H9 (cell line): ENCODE measurements around the gene HDAC5. TPM values are rescaled to one million over a fixed set of nuclear protein-coding genes. Genes with fewer than 3 reads are reported as not detected.
A peak's percentile ranks its signal among the peaks of the same experiment; 100 is the strongest.

ENCODE experiments used
- DNase-seq: peaks from one replicate; pipeline ENCODE4 v3.0.0-alpha.2; 2017
- H2AFZ ChIP-seq: one replicate; pipeline ENCODE4 v1.6.1; 2013; ENCODE audit warnings: mild to moderate bottlenecking, low read length, control low read depth, moderate library complexity
- H2AK5ac ChIP-seq: 2 replicates; pipeline ENCODE4 v1.6.1; 2013; ENCODE audit warnings: low read length, control low read depth, mixed read lengths; ENCODE audit not compliant: insufficient read length
- H2BK120ac ChIP-seq: one replicate; pipeline ENCODE4 v1.6.1; 2013; ENCODE audit warnings: low read depth, mild to moderate bottlenecking, low read length, control low read depth, inconsistent platforms; ENCODE audit not compliant: poor library complexity, severe bottlenecking
- H2BK12ac ChIP-seq: 2 replicates; pipeline ENCODE4 v1.6.1; 2013; ENCODE audit warnings: low read length, control low read depth, mixed read lengths, low read depth; ENCODE audit not compliant: insufficient read length
- H2BK15ac ChIP-seq: 2 replicates; pipeline ENCODE4 v1.6.1; 2013; ENCODE audit warnings: low read depth, low read length, control low read depth
- H2BK20ac ChIP-seq: one replicate; pipeline ENCODE4 v1.6.1; 2013; ENCODE audit warnings: low read depth, mild to moderate bottlenecking, low read length, control low read depth, inconsistent platforms; ENCODE audit not compliant: poor library complexity, severe bottlenecking
- H2BK5ac ChIP-seq: 2 replicates; pipeline ENCODE4 v1.6.1; 2013; ENCODE audit warnings: low read length, control low read depth, mixed read lengths; ENCODE audit not compliant: insufficient read length
- H3K14ac ChIP-seq: 2 replicates; pipeline ENCODE4 v1.6.1; 2013; ENCODE audit warnings: low read length, control low read depth; ENCODE audit not compliant: insufficient read depth
- H3K18ac ChIP-seq: 2 replicates; pipeline ENCODE4 v1.6.1; 2013; ENCODE audit warnings: low read depth, mild to moderate bottlenecking, mixed read lengths, low read length, control low read depth; ENCODE audit not compliant: insufficient read length
- H3K23ac ChIP-seq: 2 replicates; pipeline ENCODE4 v1.6.1; 2013; ENCODE audit warnings: low read length, control low read depth, mixed read lengths, low read depth; ENCODE audit not compliant: insufficient read length
- H3K23me2 ChIP-seq: 2 replicates; pipeline ENCODE4 v1.6.1; 2013; ENCODE audit warnings: low read depth, mild to moderate bottlenecking, mixed read lengths, low read length, control low read depth; ENCODE audit not compliant: insufficient read length, poor library complexity, severe bottlenecking
- H3K27ac ChIP-seq: 2 replicates; pipeline ENCODE4 v1.5.1; 2013; ENCODE audit warnings: low read length, control low read depth, mixed read lengths, low read depth; ENCODE audit not compliant: insufficient read length
- H3K27me3 ChIP-seq: 2 replicates; pipeline ENCODE4 v1.6.1; 2013; ENCODE audit warnings: low read length, control low read depth, inconsistent platforms; ENCODE audit not compliant: insufficient read depth
- H3K4ac ChIP-seq: 2 replicates; pipeline ENCODE4 v1.6.1; 2013; ENCODE audit warnings: low read depth, mild to moderate bottlenecking, control low read depth, inconsistent platforms, low read length, moderate library complexity
- H3K4me1 ChIP-seq: 2 replicates; pipeline ENCODE4 v1.6.1; 2013; ENCODE audit warnings: low read length, control low read depth, inconsistent platforms; ENCODE audit not compliant: insufficient read depth
- H3K4me2 ChIP-seq: 2 replicates; pipeline ENCODE4 v1.6.1; 2013; ENCODE audit warnings: low read length, control low read depth, mixed read lengths; ENCODE audit not compliant: insufficient read length, insufficient read depth
- H3K56ac ChIP-seq: 2 replicates; pipeline ENCODE4 v1.6.1; 2013; ENCODE audit warnings: low read depth, mild to moderate bottlenecking, mixed read lengths, low read length, control low read depth; ENCODE audit not compliant: insufficient read length
- H3K79me1 ChIP-seq: 2 replicates; pipeline ENCODE4 v1.6.1; 2013; ENCODE audit warnings: low read depth, mild to moderate bottlenecking, moderate library complexity, low read length, control low read depth, inconsistent platforms; ENCODE audit not compliant: insufficient read depth, poor library complexity, severe bottlenecking
- H3K79me2 ChIP-seq: 2 replicates; pipeline ENCODE4 v1.6.1; 2013; ENCODE audit warnings: low read length, control low read depth, inconsistent platforms; ENCODE audit not compliant: insufficient read depth
- H3K9ac ChIP-seq: 2 replicates; pipeline ENCODE4 v1.6.1; 2013; ENCODE audit warnings: low read length, control low read depth, mixed read lengths; ENCODE audit not compliant: insufficient read length; ENCODE audit errors: extremely low read depth
- H3K9me3 ChIP-seq: one replicate; pipeline ENCODE4 v1.6.1; 2013; ENCODE audit warnings: low read depth, low read length, inconsistent platforms; ENCODE audit not compliant: control insufficient read depth
- H3T11ph ChIP-seq: one replicate; pipeline ENCODE4 v1.6.1; 2013; ENCODE audit warnings: mild to moderate bottlenecking, low read length, control low read depth, inconsistent platforms
- H4K20me1 ChIP-seq: one replicate; pipeline ENCODE4 v1.6.1; 2013; ENCODE audit not compliant: control insufficient read depth, insufficient read length, insufficient read depth
- H4K5ac ChIP-seq: 2 replicates; pipeline ENCODE4 v1.6.1; 2013; ENCODE audit warnings: low read depth, mild to moderate bottlenecking, mixed read lengths, low read length, control low read depth; ENCODE audit not compliant: insufficient read length
- H4K8ac ChIP-seq: replicated peaks from 2 replicates; pipeline ENCODE4 v1.6.1; 2013; ENCODE audit warnings: low read length, control low read depth, mixed read lengths, low read depth; ENCODE audit not compliant: insufficient read length
- H4K91ac ChIP-seq: 2 replicates; pipeline ENCODE4 v1.6.1; 2013; ENCODE audit warnings: low read depth, mild to moderate bottlenecking, moderate library complexity, mixed read lengths, low read length, control low read depth; ENCODE audit not compliant: insufficient read length
- H3K27ac Mint-ChIP-seq, 3 experiments: 2 replicates in 2 of 3; 3 replicates in 1 of 3; pipeline ENCODE4 v1.8.0; 2020 to 2021; ENCODE audit warnings: mixed read lengths in 3 of 3, mild to moderate bottlenecking in 1 of 3, moderate library complexity in 1 of 3
- H3K27me3 Mint-ChIP-seq: 2 replicates; pipeline ENCODE4 v1.8.0; 2021; ENCODE audit warnings: low read depth, mild to moderate bottlenecking, moderate library complexity, mixed read lengths
- H3K36me3 Mint-ChIP-seq, 3 experiments: 2 replicates in 2 of 3; 3 replicates in 1 of 3; pipeline ENCODE4 v1.8.0; 2020 to 2021; ENCODE audit warnings: low read depth in 3 of 3, mixed read lengths in 3 of 3; ENCODE audit not compliant: insufficient read depth in 1 of 3
- H3K4me1 Mint-ChIP-seq, 2 experiments: 2 replicates each; pipeline ENCODE4 v1.8.0; 2020; ENCODE audit warnings: mixed read lengths in 2 of 2
- H3K4me3 Mint-ChIP-seq, 2 experiments: 2 replicates in 1 of 2; 3 replicates in 1 of 2; pipeline ENCODE4 v1.8.0; 2020 to 2021; ENCODE audit warnings: mild to moderate bottlenecking in 2 of 2, mixed read lengths in 2 of 2, moderate library complexity in 1 of 2
- H3K9me3 Mint-ChIP-seq, 2 experiments: 2 replicates in 1 of 2; 3 replicates in 1 of 2; pipeline ENCODE4 v1.8.0; 2020; ENCODE audit warnings: mild to moderate bottlenecking in 2 of 2, mixed read lengths in 2 of 2, moderate library complexity in 1 of 2
- WGBS: extraction: QIAGEN DNeasy Blood & Tissue Kit; methylation state at CpG from one replicate; pipeline ENCODE4 v1.1.7; 2013; ENCODE audit warnings: missing lambda C conversion rate, low lambda C conversion rate, mixed read lengths; ENCODE audit not compliant: insufficient read length; ENCODE audit errors: extremely low coverage; 5-methylcytosine and 5-hydroxymethylcytosine counted together
- total RNA-seq: library from RNA; stranded (reverse); gene quantifications from 2 replicates; pipeline ENCODE4 v1.2.1, GENCODE V29; 2021
- TF ChIP-seq, protein P1 (sequence below): fragments of 200-600 bp; sonication (generic); conservative IDR thresholded peaks from 3 replicates; pipeline ENCODE4 v1.8.0; 2021; ENCODE audit warnings: antibody characterized with exemption, mild to moderate bottlenecking

Gene HDAC5
- total RNA-seq, 1 experiment from 2014 or later = 39.5 TPM

GRCh38 chr17:44112284-44113280 is 10.9 kb downstream of the HDAC5 start:
- no peak overlapping the region for H2AK5ac ChIP-seq
- no peak overlapping the region for H4K5ac ChIP-seq
- Mint-ChIP-seq H3K4me3 (no peak overlapping the region; a peak in 1 of 5 replicates), H3K36me3 (peaks cover 4 to 25% (median 6%) of the 10 kb centered on the region in 3 experiments; a peak in 4 of 7 replicates), H3K4me1 (peaks cover 27 to 46% of the 10 kb centered on the region in 2 experiments), H3K9me3 (no peaks in the 10 kb centered on the region), H3K27ac (peak overlapping the region in 1 of 3 experiments; percentile 81; a peak in 1 of 7 replicates), H3K27me3 (no peaks in the 10 kb centered on the region; the same call in 1 of the 2 replicates)
- H3K4me2 ChIP-seq = no peak overlapping the region
- H3K4ac ChIP-seq = no peak overlapping the region
- H3K27ac ChIP-seq = no peak overlapping the region
- TF ChIP-seq, protein P1, sequence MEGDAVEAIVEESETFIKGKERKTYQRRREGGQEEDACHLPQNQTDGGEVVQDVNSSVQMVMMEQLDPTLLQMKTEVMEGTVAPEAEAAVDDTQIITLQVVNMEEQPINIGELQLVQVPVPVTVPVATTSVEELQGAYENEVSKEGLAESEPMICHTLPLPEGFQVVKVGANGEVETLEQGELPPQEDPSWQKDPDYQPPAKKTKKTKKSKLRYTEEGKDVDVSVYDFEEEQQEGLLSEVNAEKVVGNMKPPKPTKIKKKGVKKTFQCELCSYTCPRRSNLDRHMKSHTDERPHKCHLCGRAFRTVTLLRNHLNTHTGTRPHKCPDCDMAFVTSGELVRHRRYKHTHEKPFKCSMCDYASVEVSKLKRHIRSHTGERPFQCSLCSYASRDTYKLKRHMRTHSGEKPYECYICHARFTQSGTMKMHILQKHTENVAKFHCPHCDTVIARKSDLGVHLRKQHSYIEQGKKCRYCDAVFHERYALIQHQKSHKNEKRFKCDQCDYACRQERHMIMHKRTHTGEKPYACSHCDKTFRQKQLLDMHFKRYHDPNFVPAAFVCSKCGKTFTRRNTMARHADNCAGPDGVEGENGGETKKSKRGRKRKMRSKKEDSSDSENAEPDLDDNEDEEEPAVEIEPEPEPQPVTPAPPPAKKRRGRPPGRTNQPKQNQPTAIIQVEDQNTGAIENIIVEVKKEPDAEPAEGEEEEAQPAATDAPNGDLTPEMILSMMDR = no peak
- no CpG with 5 or more reads among the region's 4 CpGs for WGBS
- no peak overlapping the region for H2BK5ac ChIP-seq
- no peak overlapping the region for H3K9ac ChIP-seq
- no peak for DNase-seq
- no peaks in the 10 kb centered on the region for H3K23me2 ChIP-seq
- no peak overlapping the region for H3K23ac ChIP-seq
- no peak overlapping the region for H3T11ph ChIP-seq
- H4K91ac ChIP-seq = no peak overlapping the region
- H3K4me1 ChIP-seq = peaks cover 5% of the 10 kb centered on the region; the same call in 1 of the 2 replicates
- H2BK15ac ChIP-seq = no peak overlapping the region
- H2AFZ ChIP-seq = no peak overlapping the region
- no peak overlapping the region for H4K8ac ChIP-seq
- no peak overlapping the region for H2BK12ac ChIP-seq
- H3K79me1 ChIP-seq = no peaks in the 10 kb centered on the region
- H2BK20ac ChIP-seq = no peak overlapping the region
- no peaks in the 10 kb centered on the region for H3K9me3 ChIP-seq
- no peak overlapping the region for H2BK120ac ChIP-seq
- H3K18ac ChIP-seq = no peak overlapping the region
- no peak overlapping the region; the same call in 1 of the 2 replicates for H3K14ac ChIP-seq
- H3K56ac ChIP-seq = no peak overlapping the region
- H3K27me3 ChIP-seq = no peaks in the 10 kb centered on the region
- no peaks in the 10 kb centered on the region for H3K79me2 ChIP-seq
- H4K20me1 ChIP-seq = no peaks in the 10 kb centered on the region
